Activated CD8-positive, alpha-beta memory T cell treated with anti-CD3 and anti-CD28 coated beads for 1 hour (primary cell): ENCODE results near the gene MBP.
A peak's percentile ranks its signal among the peaks of the same experiment; 100 is the strongest.

Experiments used
- DNase-seq, 2 donors: peaks; one replicate each; pipeline ENCODE4 v3.0.0-alpha.2; 2020; ENCODE audit warnings: low read depth in 1 of 2; ENCODE audit errors: extremely low read depth in 1 of 2

MBP gene

GRCh38 chr18:77069931-77070330 lies 62.7 kb downstream of the MBP start:
- DNase-seq: no peak

GRCh38 chr18:77069482-77069881 lies 63.1 kb downstream of the MBP start:
- DNase-seq: no peak

- DNase-seq: no peak
Observed at GRCh38 chr18:77068321-77069312, 64.0 kb downstream of the MBP start.

GRCh38 chr18:77067291-77068061 lies 65.1 kb downstream of the MBP start:
- peak; percentile 44 to 56 for DNase-seq

GRCh38 chr18:77066689-77067088 lies 65.9 kb downstream of the MBP start:
- DNase-seq: no peak

- no peak for DNase-seq
Observed at GRCh38 chr18:77066101-77066500, 66.5 kb downstream of the MBP start.

- DNase-seq: no peak
Observed at GRCh38 chr18:77065221-77065981, 67.2 kb downstream of the MBP start.

GRCh38 chr18:77063260-77063659 lies 69.3 kb downstream of the MBP start:
- DNase-seq: peak in 1 of 2 donors; percentile 47

GRCh38 chr18:77062518-77063003 lies 70.0 kb downstream of the MBP start:
- DNase-seq: no peak

GRCh38 chr18:77061946-77062517 lies 70.6 kb downstream of the MBP start:
- no peak for DNase-seq

GRCh38 chr18:77061281-77061945 lies 71.2 kb downstream of the MBP start:
- no peak for DNase-seq

- no peak for DNase-seq
Observed at GRCh38 chr18:77060151-77060550, 72.4 kb downstream of the MBP start.

GRCh38 chr18:77059294-77059916 lies 73.2 kb downstream of the MBP start:
- DNase-seq: no peak

- DNase-seq: no peak
Observed at GRCh38 chr18:77058290-77058835, 74.2 kb downstream of the MBP start.

- DNase-seq: no peak
Observed at GRCh38 chr18:77057006-77057395, 75.6 kb downstream of the MBP start.

GRCh38 chr18:77056344-77057005 lies 76.1 kb downstream of the MBP start:
- no peak for DNase-seq

GRCh38 chr18:77055429-77056300 lies 76.9 kb downstream of the MBP start:
- no peak for DNase-seq
